Neural cell (in vitro differentiated cells): Measurements from ENCODE around the gene CDCP2. TPM values are rescaled to one million over a fixed set of nuclear protein-coding genes. Genes with fewer than 3 reads are reported as not detected.

Experiments
- H2AFZ ChIP-seq: fragments of 200-600, 300-800 bp; sonication (generic), shearing (Covaris generic); 2 replicates; pipeline ENCODE4 v1.6.0; 2014; ENCODE audit warnings: low read depth, mild to moderate bottlenecking, antibody characterized with exemption, low read length, moderate library complexity
- H3F3A ChIP-seq: fragments of 200-600 bp; shearing (Covaris generic); 2 replicates; pipeline ENCODE4 v1.6.1; 2016; ENCODE audit warnings: mild to moderate bottlenecking, moderate library complexity, mixed read lengths, antibody characterized with exemption, low read length; ENCODE audit not compliant: insufficient read depth, poor library complexity, severe bottlenecking
- H3K27ac ChIP-seq: fragments of 200-600, 300-800 bp; sonication (generic), shearing (Covaris generic); 2 replicates; pipeline ENCODE4 v1.5.1; 2014; ENCODE audit warnings: mild to moderate bottlenecking, low read length, moderate library complexity
- H3K27me3 ChIP-seq: fragments of 300-800, 200-600 bp; sonication (generic), shearing (Covaris generic); 2 replicates; pipeline ENCODE4 v1.6.0; 2014; ENCODE audit warnings: mild to moderate bottlenecking, low read depth, low read length, moderate library complexity; ENCODE audit not compliant: insufficient read depth
- H3K36me3 ChIP-seq: fragments of 300-800, 200-600 bp; sonication (generic), shearing (Covaris generic); 2 replicates; pipeline ENCODE4 v1.5.1; 2014; ENCODE audit warnings: mild to moderate bottlenecking, antibody characterized with exemption, low read length, moderate library complexity; ENCODE audit not compliant: insufficient read depth
- H3K4me2 ChIP-seq: fragments of 300-800, 200-600 bp; sonication (generic), shearing (Covaris generic); 2 replicates; pipeline ENCODE4 v1.6.0; 2014; ENCODE audit warnings: mild to moderate bottlenecking, low read length
- H3K4me3 ChIP-seq: fragments of 300-800, 200-600 bp; sonication (generic), shearing (Covaris generic); 2 replicates; pipeline ENCODE4 v1.5.1; 2014; ENCODE audit warnings: mild to moderate bottlenecking, low read length, moderate library complexity
- H3K79me2 ChIP-seq: fragments of 200-600 bp; shearing (Covaris generic); replicated peaks from 2 replicates; pipeline ENCODE4 v1.6.0; 2014; ENCODE audit warnings: mild to moderate bottlenecking, low read length, moderate library complexity; ENCODE audit not compliant: insufficient read depth
- H3K9ac ChIP-seq: fragments of 300-800, 200-600 bp; sonication (generic), shearing (Covaris generic); 2 replicates; pipeline ENCODE4 v1.6.1; 2016; ENCODE audit warnings: mild to moderate bottlenecking, low read length, mixed read lengths
- H3K9me2 ChIP-seq: fragments of 200-600 bp; shearing (Covaris generic); 2 replicates; pipeline ENCODE4 v1.6.1; 2016; ENCODE audit warnings: mild to moderate bottlenecking, low read length, mixed read lengths; ENCODE audit not compliant: insufficient read depth
- H3K9me3 ChIP-seq: fragments of 200-600, 300-800 bp; sonication (generic), shearing (Covaris generic); 2 replicates; pipeline ENCODE4 v1.6.1; 2016; ENCODE audit warnings: mild to moderate bottlenecking, mixed run types, low read length, moderate library complexity, mixed read lengths
- H4K20me1 ChIP-seq: fragments of 200-600 bp; shearing (Covaris generic); 2 replicates; pipeline ENCODE4 v1.6.1; 2016; ENCODE audit warnings: mild to moderate bottlenecking, mixed run types; ENCODE audit not compliant: insufficient read depth
- EP300 ChIP-seq: fragments of 450-650 bp; conservative IDR thresholded peaks from 2 replicates; pipeline ENCODE4 v1.6.1; 2014; ENCODE audit warnings: antibody characterized with exemption, mild to moderate bottlenecking, moderate library complexity; ENCODE audit not compliant: poor library complexity, severe bottlenecking
- EZH2 ChIP-seq: fragments of 200-600, 300-800 bp; shearing (Covaris generic), sonication (generic); IDR thresholded peaks from 2 replicates; pipeline ENCODE4 v1.6.1; 2014; ENCODE audit warnings: antibody characterized with exemption, low read length, borderline replicate concordance, mild to moderate bottlenecking; ENCODE audit not compliant: insufficient read depth, poor library complexity, severe bottlenecking
- MXI1 ChIP-seq: fragments of 450-650 bp; conservative IDR thresholded peaks from 2 replicates; pipeline ENCODE4 v1.6.1; 2014; ENCODE audit warnings: antibody characterized with exemption, mild to moderate bottlenecking; ENCODE audit not compliant: poor library complexity, severe bottlenecking
- POLR2AphosphoS5 ChIP-seq: IDR thresholded peaks from 2 replicates; pipeline ENCODE4 v1.6.1; 2012
- RAD21 ChIP-seq: fragments of 450-650 bp; conservative IDR thresholded peaks from 2 replicates; pipeline ENCODE4 v1.6.1; 2014; ENCODE audit warnings: antibody characterized with exemption, mild to moderate bottlenecking, moderate library complexity
- SMC3 ChIP-seq: fragments of 450-650 bp; conservative IDR thresholded peaks from 2 replicates; pipeline ENCODE4 v1.6.1; 2014; ENCODE audit warnings: antibody characterized with exemption, mild to moderate bottlenecking, moderate library complexity; ENCODE audit not compliant: poor library complexity
- TAF1 ChIP-seq: IDR thresholded peaks from 2 replicates; pipeline ENCODE4 v1.6.1; 2012; ENCODE audit warnings: low read depth
- polyA plus RNA-seq: library from polyadenylated mRNA; depleted of rRNA; stranded (reverse); fragments of >200 nt; gene quantifications from 2 replicates; pipeline ENCODE4 v1.2.3, GENCODE V29; 2014
- TF ChIP-seq, protein P1 (sequence below): IDR thresholded peaks from 2 replicates; pipeline ENCODE4 v1.6.1; 2012; ENCODE audit warnings: borderline replicate concordance
- TF ChIP-seq, protein P2 (sequence below): fragments of 450-650 bp; IDR thresholded peaks from 2 replicates; pipeline ENCODE4 v1.5.1; 2014; ENCODE audit warnings: antibody characterized with exemption, mild to moderate bottlenecking, moderate library complexity; ENCODE audit not compliant: poor library complexity, severe bottlenecking

CDCP2 gene
- polyA plus RNA-seq, 1 donor from 2014 or later = not detected

DNA sequence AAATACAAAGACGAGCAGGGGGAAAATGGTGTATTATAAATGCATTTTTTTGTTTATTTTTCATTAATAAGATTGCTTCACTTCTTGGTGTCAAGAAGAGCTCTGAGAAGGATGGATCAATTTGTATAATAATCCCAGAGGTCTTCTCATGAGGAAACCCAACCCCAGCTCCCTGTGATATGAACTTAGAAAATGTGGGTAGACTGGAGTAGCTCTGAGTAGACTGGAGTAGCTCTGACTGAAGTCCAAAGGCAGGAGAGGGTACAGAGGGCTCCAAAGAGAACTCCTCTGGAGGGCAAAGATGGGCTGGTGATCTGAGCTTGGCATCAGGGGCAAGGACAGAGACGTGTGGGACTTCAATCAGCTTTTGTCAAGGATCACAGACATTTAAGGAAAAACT, 21.4 kb downstream of the CDCP2 start:
- H3K4me3 ChIP-seq = no peak overlapping the region
- no peaks in the 10 kb centered on the region for H3K9me2 ChIP-seq
- TF ChIP-seq EZH2 (no peak), EP300 (no peak), MXI1 (no peak), TAF1 (no peak), RAD21 (no peak), POLR2AphosphoS5 (no peak), SMC3 (no peak)
- TF ChIP-seq, protein P1, sequence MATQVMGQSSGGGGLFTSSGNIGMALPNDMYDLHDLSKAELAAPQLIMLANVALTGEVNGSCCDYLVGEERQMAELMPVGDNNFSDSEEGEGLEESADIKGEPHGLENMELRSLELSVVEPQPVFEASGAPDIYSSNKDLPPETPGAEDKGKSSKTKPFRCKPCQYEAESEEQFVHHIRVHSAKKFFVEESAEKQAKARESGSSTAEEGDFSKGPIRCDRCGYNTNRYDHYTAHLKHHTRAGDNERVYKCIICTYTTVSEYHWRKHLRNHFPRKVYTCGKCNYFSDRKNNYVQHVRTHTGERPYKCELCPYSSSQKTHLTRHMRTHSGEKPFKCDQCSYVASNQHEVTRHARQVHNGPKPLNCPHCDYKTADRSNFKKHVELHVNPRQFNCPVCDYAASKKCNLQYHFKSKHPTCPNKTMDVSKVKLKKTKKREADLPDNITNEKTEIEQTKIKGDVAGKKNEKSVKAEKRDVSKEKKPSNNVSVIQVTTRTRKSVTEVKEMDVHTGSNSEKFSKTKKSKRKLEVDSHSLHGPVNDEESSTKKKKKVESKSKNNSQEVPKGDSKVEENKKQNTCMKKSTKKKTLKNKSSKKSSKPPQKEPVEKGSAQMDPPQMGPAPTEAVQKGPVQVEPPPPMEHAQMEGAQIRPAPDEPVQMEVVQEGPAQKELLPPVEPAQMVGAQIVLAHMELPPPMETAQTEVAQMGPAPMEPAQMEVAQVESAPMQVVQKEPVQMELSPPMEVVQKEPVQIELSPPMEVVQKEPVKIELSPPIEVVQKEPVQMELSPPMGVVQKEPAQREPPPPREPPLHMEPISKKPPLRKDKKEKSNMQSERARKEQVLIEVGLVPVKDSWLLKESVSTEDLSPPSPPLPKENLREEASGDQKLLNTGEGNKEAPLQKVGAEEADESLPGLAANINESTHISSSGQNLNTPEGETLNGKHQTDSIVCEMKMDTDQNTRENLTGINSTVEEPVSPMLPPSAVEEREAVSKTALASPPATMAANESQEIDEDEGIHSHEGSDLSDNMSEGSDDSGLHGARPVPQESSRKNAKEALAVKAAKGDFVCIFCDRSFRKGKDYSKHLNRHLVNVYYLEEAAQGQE = no peak
- TF ChIP-seq, protein P2, sequence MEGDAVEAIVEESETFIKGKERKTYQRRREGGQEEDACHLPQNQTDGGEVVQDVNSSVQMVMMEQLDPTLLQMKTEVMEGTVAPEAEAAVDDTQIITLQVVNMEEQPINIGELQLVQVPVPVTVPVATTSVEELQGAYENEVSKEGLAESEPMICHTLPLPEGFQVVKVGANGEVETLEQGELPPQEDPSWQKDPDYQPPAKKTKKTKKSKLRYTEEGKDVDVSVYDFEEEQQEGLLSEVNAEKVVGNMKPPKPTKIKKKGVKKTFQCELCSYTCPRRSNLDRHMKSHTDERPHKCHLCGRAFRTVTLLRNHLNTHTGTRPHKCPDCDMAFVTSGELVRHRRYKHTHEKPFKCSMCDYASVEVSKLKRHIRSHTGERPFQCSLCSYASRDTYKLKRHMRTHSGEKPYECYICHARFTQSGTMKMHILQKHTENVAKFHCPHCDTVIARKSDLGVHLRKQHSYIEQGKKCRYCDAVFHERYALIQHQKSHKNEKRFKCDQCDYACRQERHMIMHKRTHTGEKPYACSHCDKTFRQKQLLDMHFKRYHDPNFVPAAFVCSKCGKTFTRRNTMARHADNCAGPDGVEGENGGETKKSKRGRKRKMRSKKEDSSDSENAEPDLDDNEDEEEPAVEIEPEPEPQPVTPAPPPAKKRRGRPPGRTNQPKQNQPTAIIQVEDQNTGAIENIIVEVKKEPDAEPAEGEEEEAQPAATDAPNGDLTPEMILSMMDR = no peak
- H3K9ac ChIP-seq = no peak overlapping the region
- H2AFZ ChIP-seq = no peak overlapping the region
- no peaks in the 10 kb centered on the region for H3K36me3 ChIP-seq
- no peaks in the 10 kb centered on the region for H3K9me3 ChIP-seq
- H4K20me1 ChIP-seq = no peaks in the 10 kb centered on the region
- H3K27me3 ChIP-seq = no peaks in the 10 kb centered on the region
- H3K79me2 ChIP-seq = no peaks in the 10 kb centered on the region
- H3K27ac ChIP-seq = no peak overlapping the region
- no peaks in the 10 kb centered on the region for H3F3A ChIP-seq
- no peak overlapping the region for H3K4me2 ChIP-seq

DNA sequence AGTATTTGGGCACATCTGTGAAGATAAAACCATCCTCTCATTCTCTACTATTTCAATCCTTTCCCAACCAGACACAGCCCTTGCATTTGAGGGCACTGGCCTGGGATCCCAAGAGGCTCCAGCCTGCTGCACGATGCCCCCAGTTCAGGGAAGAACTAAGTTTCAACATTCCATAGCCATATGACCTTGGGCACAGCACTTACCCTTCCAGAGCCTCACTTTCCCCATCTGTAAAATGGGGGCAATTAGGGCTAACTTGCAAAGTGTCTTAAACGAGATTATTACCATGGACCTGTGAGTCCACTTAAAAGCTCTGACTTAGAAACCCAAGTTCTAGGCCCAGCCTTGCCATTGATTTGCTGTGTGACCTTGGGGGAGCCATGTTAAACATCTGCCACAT, 22.9 kb downstream of the CDCP2 start:
- no peak overlapping the region for H3K4me3 ChIP-seq
- H3K9me3 ChIP-seq = no peaks in the 10 kb centered on the region
- no peak overlapping the region for H3K27ac ChIP-seq
- H3K36me3 ChIP-seq = no peaks in the 10 kb centered on the region
- TF ChIP-seq, protein P1 = no peak
- TF ChIP-seq SMC3 (no peak), POLR2AphosphoS5 (no peak), RAD21 (no peak), TAF1 (no peak), EP300 (no peak), MXI1 (no peak), EZH2 (no peak)
- TF ChIP-seq, protein P2 = no peak
- H4K20me1 ChIP-seq = no peaks in the 10 kb centered on the region
- H3K4me2 ChIP-seq = no peak overlapping the region
- H3K9me2 ChIP-seq = no peaks in the 10 kb centered on the region
- H3K27me3 ChIP-seq = no peaks in the 10 kb centered on the region
- no peaks in the 10 kb centered on the region for H3K79me2 ChIP-seq
- no peak overlapping the region for H2AFZ ChIP-seq
- no peak overlapping the region for H3K9ac ChIP-seq
- H3F3A ChIP-seq = no peaks in the 10 kb centered on the region
